NOMO-1 treated with DMSO at 0.1 percent for 48 hours (cell line): ENCODE measurements around the gene KRTAP26-1.

Source experiments
- DNase-seq: peaks from one replicate; lab custom pipeline; 2025; ENCODE audit not compliant: unreplicated experiment; lab: John Stamatoyannopoulos, UW

Gene KRTAP26-1

DNA sequence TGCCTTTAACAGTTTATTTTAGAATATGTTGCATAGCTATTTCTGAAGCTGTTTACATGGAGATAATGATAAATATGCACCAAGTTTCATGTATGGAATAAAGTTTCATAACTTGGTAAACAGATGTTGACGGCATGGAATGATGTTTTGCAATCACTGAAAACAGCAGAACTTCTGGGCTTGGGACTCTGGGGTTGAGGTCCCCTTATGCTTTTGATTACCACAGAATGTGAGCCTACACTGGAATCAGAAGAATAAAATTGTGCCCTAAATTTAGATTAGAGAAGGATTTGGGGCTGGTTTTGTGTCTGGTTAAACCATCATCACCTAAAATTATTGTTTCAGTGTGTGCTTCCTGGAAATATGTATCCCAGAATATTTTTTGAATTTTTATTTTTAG lies 48.5 kb downstream of the KRTAP26-1 start:
- DNase-seq = no peak

DNA sequence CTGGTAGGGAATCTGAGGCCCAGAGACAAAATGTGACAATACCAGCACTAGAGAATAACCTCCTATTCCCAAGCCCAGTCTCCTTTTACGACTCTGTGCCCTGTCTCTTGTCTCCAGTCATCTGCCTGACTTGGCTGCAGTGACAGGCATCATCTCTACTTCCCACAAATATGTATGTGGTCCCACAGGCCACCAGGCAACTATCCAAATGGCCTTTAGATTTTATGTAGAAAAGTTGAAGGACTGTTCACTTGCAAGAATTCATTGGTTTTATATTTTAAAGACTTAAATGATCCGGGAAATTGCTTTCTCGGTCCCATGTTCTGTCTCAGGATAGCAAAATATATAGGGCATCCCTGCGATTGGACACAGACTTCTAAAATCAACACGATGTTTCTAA lies 49.0 kb downstream of the KRTAP26-1 start:
- DNase-seq = no peak

DNA sequence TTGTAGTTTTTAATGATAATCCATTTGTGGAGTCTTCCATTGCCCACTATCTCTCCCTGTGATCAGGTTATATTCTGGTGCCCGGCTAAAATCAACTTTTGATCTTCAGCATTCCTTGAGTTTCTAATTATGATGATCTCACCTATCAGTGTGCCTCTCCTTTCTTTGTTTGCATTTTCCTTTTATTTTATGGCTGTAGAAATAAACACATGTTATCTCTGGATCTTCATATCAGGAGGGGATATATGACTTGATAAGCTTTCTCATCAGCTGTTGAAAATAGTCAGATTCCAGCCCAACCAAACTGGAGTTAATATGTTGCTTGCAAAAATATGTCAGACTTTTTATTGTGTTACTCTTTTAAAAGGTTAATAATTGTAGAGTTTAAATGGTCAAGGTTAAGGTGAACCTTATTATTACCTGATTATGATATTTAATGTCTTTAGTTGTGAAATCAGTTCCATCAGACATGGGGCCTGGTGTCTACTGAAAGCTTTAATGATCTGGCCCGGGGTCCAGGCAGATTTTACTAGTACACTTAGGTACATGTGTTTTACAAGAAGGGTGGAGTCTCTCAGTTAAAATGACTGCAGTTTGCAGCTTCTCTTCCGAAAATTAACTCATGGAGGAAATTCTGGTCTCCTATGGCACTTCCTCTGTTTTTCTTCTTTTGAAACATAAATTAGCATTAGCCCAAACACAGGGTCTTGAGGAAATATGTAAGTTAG lies 50.1 kb downstream of the KRTAP26-1 start:
- no peak for DNase-seq
